ENCODE data around the gene RITA1. TPM values are rescaled to one million over a fixed set of nuclear protein-coding genes. Genes with fewer than 3 reads are reported as not detected.

RITA1 gene
- total and polyA plus RNA-seq, 2 of the 4 experiments (the other 2 are of a cell fraction), result 14.2 to 14.7 TPM

GRCh38 chr12:113191227-113191626, 5.7 kb downstream of the RITA1 start:
- dilution Hi-C loops (cut with HindIII; ENCODE audit: low sequenced_read_pairs, unreplicated experiment), result no loop called here
- Histone ChIP-seq H3K4ac (ENCODE audit: low read depth, low read length) (no peak overlapping the region), H2AK5ac (ENCODE audit: low read depth, low read length) (no peak overlapping the region), H4K20me1 (ENCODE audit: insufficient read depth, low read length) (no peaks in the 10 kb centered on the region), H2BK5ac (ENCODE audit: low read depth, low read length, poor library complexity, severe bottlenecking) (no peak overlapping the region), H4K91ac (ENCODE audit: insufficient read depth, low read depth, low read length) (no peak overlapping the region), H4K8ac (ENCODE audit: low read depth in 2 of 2, low read length in 2 of 2) (no peak overlapping the region), H2BK15ac (ENCODE audit: low read depth, low read length) (no peak overlapping the region), H3K9ac (ENCODE audit: low read depth, low read length) (no peak overlapping the region), H3K4me2 (ENCODE audit: low read depth, low read length) (no peak overlapping the region), H3K18ac (ENCODE audit: low read depth, low read length) (no peak overlapping the region), H2BK120ac (ENCODE audit: low read depth, low read length) (no peak overlapping the region), H2AFZ (replicated peaks; ENCODE audit: low read length, poor library complexity) (no peak overlapping the region), H3K4me1 (ENCODE audit: control insufficient read depth, insufficient read depth, low read length) (peaks cover 12% of the 10 kb centered on the region), H3K23ac (ENCODE audit: low read depth, low read length) (no peak overlapping the region), H3K4me3 (ENCODE audit: insufficient read depth, low read depth, low read length) (no peak overlapping the region), H3K36me3 (ENCODE audit: control insufficient read depth, insufficient read depth, low read length) (peaks cover 13% of the 10 kb centered on the region), H2AK9ac (replicated peaks; ENCODE audit: low read depth, low read length, poor library complexity) (peak overlapping the region; percentile 81), H3K9me1 (ENCODE audit: insufficient read depth, low read length) (peaks cover 5% of the 10 kb centered on the region; the same call in 1 of the 2 replicates), H3K27me3 (ENCODE audit: control insufficient read depth, insufficient read depth, low read length) (no peaks in the 10 kb centered on the region), H4K5ac (ENCODE audit: low read depth, low read length) (no peak overlapping the region), H3K14ac (replicated peaks; ENCODE audit: low read depth, low read length) (no peak overlapping the region), H2BK20ac (ENCODE audit: low read depth, low read length) (no peak overlapping the region), H3K9me3 (ENCODE audit: control insufficient read depth, insufficient read depth, low read length) (no peaks in the 10 kb centered on the region), H3K27ac (ENCODE audit: insufficient read depth, low read length) (no peak overlapping the region), H3K56ac (ENCODE audit: extremely low read depth, insufficient read depth, low read length) (no peak overlapping the region), H3K79me1 (ENCODE audit: low read depth in 1 of 2, low read length in 2 of 2) (peaks cover 20 to 30% of the 10 kb centered on the region in 2 experiments)
- ATAC-seq (ENCODE audit: low read depth), result no peak
- TF ChIP-seq RAD21 (IDR thresholded peaks at IDR 0.05; ENCODE audit: low read length) (no peak), BHLHE40 (IDR thresholded peaks at IDR 0.05; ENCODE audit: low read depth, low read length) (no peak), RFX5 (IDR thresholded peaks at IDR 0.05; ENCODE audit: low read depth, low read length) (no peak), MAZ (IDR thresholded peaks at IDR 0.05; ENCODE audit: borderline replicate concordance, low read depth, low read length) (no peak), ELK1 (IDR thresholded peaks at IDR 0.05; ENCODE audit: borderline replicate concordance, low read depth, low read length) (no peak), CHD1 (IDR thresholded peaks at IDR 0.05; ENCODE audit: low read depth, low read length) (no peak)
- DNase-seq, result no peak
- intact Hi-C loops (cut with micrococcal nuclease), result loop anchor here (10.0 kb wide), 1 partner anchor 164 kb away; the partner anchor contains the start of gene PLBD2
- ChIA-PET CTCF (no interaction called here), POLR2A (ENCODE audit: unreplicated experiment) (no interaction called here)
- no TSS peak for BruUV-seq (replicated peaks)
- 88% methylated on average over 5 of the region's 19 CpGs; no CpG with 5 or more reads in 1 of the 2 experiments for WGBS, 2 experiments (ENCODE audit: extremely low coverage in 2 of 2, insufficient read length in 1 of 2)
- in situ Hi-C loops (cut with MboI; ENCODE audit: low sequenced_read_pairs), result loop anchor here (25.0 kb wide), 1 partner anchor 1221 kb away; the partner anchor contains the start of gene TBX5

Data from IMR-90 (cell line).